IMR-90 (cell line): ENCODE results near the gene PTPRN2. TPM values are rescaled to one million over a fixed set of nuclear protein-coding genes. Genes with fewer than 3 reads are reported as not detected.

Experiments used
- ATAC-seq: fragments of 200-7000 bp; cut with Tn5 transposase; 2 replicates; pipeline ENCODE4 v1.9.1; 2020; ENCODE audit warnings: low read depth, mild to moderate bottlenecking, moderate library complexity
- BruUV-seq: library from RNA; stranded (reverse); fragments of 400-500 nt; replicated peaks from 2 replicates; lab custom pipeline; 2021; lab: Mats Ljungman, UMichigan
- CTCF ChIA-PET: fragments of 300-600 bp; formaldehyde crosslinking; extraction: SDS; loops from one replicate; lab custom pipeline; 2021; ENCODE audit warnings: antibody characterized with exemption; lab: Yijun Ruan, JAX
- POLR2A ChIA-PET: fragments of 300-600 bp; sonication (Branson Sonifier 250); formaldehyde crosslinking; loops from one replicate; lab custom pipeline; 2022; ENCODE audit warnings: antibody characterized with exemption; ENCODE audit not compliant: unreplicated experiment; lab: Charles Lee
- DNase-seq: peaks from one replicate; pipeline ENCODE4 v3.0.0; 2013
- H2AFZ ChIP-seq: replicated peaks from 2 replicates; pipeline ENCODE3; 2013; ENCODE audit warnings: low read length, mild to moderate bottlenecking; ENCODE audit not compliant: poor library complexity
- H2AK5ac ChIP-seq: 2 replicates; pipeline ENCODE4 v1.6.1; 2013; ENCODE audit warnings: low read depth, low read length, inconsistent platforms
- H2AK9ac ChIP-seq: replicated peaks from 2 replicates; pipeline ENCODE3; 2013; ENCODE audit warnings: mild to moderate bottlenecking, low read depth, low read length, moderate library complexity; ENCODE audit not compliant: poor library complexity
- H2BK120ac ChIP-seq: 2 replicates; pipeline ENCODE4 v1.6.1; 2013; ENCODE audit warnings: low read depth, low read length, inconsistent platforms
- H2BK15ac ChIP-seq: 3 replicates; pipeline ENCODE4 v1.6.1; 2013; ENCODE audit warnings: low read depth, low read length, inconsistent platforms
- H2BK20ac ChIP-seq: 2 replicates; pipeline ENCODE4 v1.6.1; 2013; ENCODE audit warnings: low read depth, mild to moderate bottlenecking, inconsistent platforms, low read length, moderate library complexity
- H2BK5ac ChIP-seq: 2 replicates; pipeline ENCODE4 v1.6.1; 2013; ENCODE audit warnings: mild to moderate bottlenecking, low read depth, low read length, inconsistent platforms; ENCODE audit not compliant: poor library complexity, severe bottlenecking
- H3K14ac ChIP-seq: replicated peaks from 2 replicates; pipeline ENCODE4 v1.6.1; 2013; ENCODE audit warnings: low read depth, low read length, inconsistent platforms
- H3K18ac ChIP-seq: 2 replicates; pipeline ENCODE4 v1.6.1; 2013; ENCODE audit warnings: low read depth, low read length, control low read depth
- H3K23ac ChIP-seq: 2 replicates; pipeline ENCODE4 v1.6.1; 2013; ENCODE audit warnings: low read depth, low read length, inconsistent platforms
- H3K27ac ChIP-seq: 2 replicates; pipeline ENCODE4 v1.5.1; 2013; ENCODE audit warnings: mild to moderate bottlenecking, control low read depth, low read length; ENCODE audit not compliant: insufficient read depth
- H3K27me3 ChIP-seq: 2 replicates; pipeline ENCODE4 v1.6.1; 2013; ENCODE audit warnings: low read length; ENCODE audit not compliant: control insufficient read depth, insufficient read depth
- H3K36me3 ChIP-seq: 2 replicates; pipeline ENCODE4 v1.6.1; 2013; ENCODE audit warnings: low read length, mixed read lengths; ENCODE audit not compliant: control insufficient read depth, insufficient read depth
- H3K4ac ChIP-seq: 2 replicates; pipeline ENCODE4 v1.6.1; 2013; ENCODE audit warnings: low read depth, low read length, inconsistent platforms
- H3K4me1 ChIP-seq: 2 replicates; pipeline ENCODE4 v1.6.1; 2013; ENCODE audit warnings: low read length, mixed read lengths; ENCODE audit not compliant: control insufficient read depth, insufficient read depth
- H3K4me2 ChIP-seq: 2 replicates; pipeline ENCODE4 v1.6.1; 2013; ENCODE audit warnings: low read depth, mild to moderate bottlenecking, control low read depth, low read length, moderate library complexity
- H3K4me3 ChIP-seq: 2 replicates; pipeline ENCODE4 v1.5.1; 2013; ENCODE audit warnings: low read depth, mild to moderate bottlenecking, control low read depth, low read length, moderate library complexity; ENCODE audit not compliant: insufficient read depth
- H3K56ac ChIP-seq: 2 replicates; pipeline ENCODE4 v1.6.1; 2013; ENCODE audit warnings: low read length, inconsistent platforms; ENCODE audit not compliant: insufficient read depth; ENCODE audit errors: extremely low read depth
- H3K79me1 ChIP-seq, 2 experiments: 2 replicates each; pipeline ENCODE4 v1.6.1; 2013; ENCODE audit warnings: low read length in 2 of 2, inconsistent platforms in 1 of 2, low read depth in 1 of 2
- H3K9ac ChIP-seq: 2 replicates; pipeline ENCODE4 v1.6.1; 2013; ENCODE audit warnings: low read depth, low read length, control low read depth
- H3K9me1 ChIP-seq: 2 replicates; pipeline ENCODE4 v1.6.1; 2013; ENCODE audit warnings: low read length, inconsistent platforms; ENCODE audit not compliant: insufficient read depth
- H3K9me3 ChIP-seq: 2 replicates; pipeline ENCODE4 v1.6.1; 2013; ENCODE audit warnings: low read length; ENCODE audit not compliant: control insufficient read depth, insufficient read depth
- H4K20me1 ChIP-seq: 2 replicates; pipeline ENCODE4 v1.6.1; 2013; ENCODE audit warnings: low read length, inconsistent platforms; ENCODE audit not compliant: insufficient read depth
- H4K5ac ChIP-seq: 2 replicates; pipeline ENCODE4 v1.6.1; 2013; ENCODE audit warnings: mild to moderate bottlenecking, low read depth, low read length, control low read depth
- H4K8ac ChIP-seq, 2 experiments: 2 replicates each; pipeline ENCODE4 v1.6.1; 2013; ENCODE audit warnings: low read depth in 2 of 2, low read length in 2 of 2, control low read depth in 1 of 2, inconsistent platforms in 1 of 2
- H4K91ac ChIP-seq: 2 replicates; pipeline ENCODE4 v1.6.1; 2013; ENCODE audit warnings: low read depth, low read length, inconsistent platforms; ENCODE audit not compliant: insufficient read depth
- BHLHE40 ChIP-seq: fragments of 150-350 bp; IDR thresholded peaks from 2 replicates; pipeline ENCODE4 v1.6.1; 2016; ENCODE audit warnings: mild to moderate bottlenecking, low read depth, low read length
- CEBPB ChIP-seq: IDR thresholded peaks from 2 replicates; pipeline ENCODE4 v1.6.1; 2012; ENCODE audit warnings: low read depth, low read length, improper control_type of control experiment
- FOS ChIP-seq: fragments of 150-350 bp; IDR thresholded peaks from 2 replicates; pipeline ENCODE4 v1.6.1; 2016; ENCODE audit warnings: low read depth, low read length
- MAFK ChIP-seq: IDR thresholded peaks from 2 replicates; pipeline ENCODE4 v1.6.1; 2012; ENCODE audit warnings: low read depth, low read length, improper control_type of control experiment
- MAZ ChIP-seq: IDR thresholded peaks from 2 replicates; pipeline ENCODE4 v1.6.1; 2012; ENCODE audit warnings: low read depth, mild to moderate bottlenecking, low read length, improper control_type of control experiment, moderate library complexity, borderline replicate concordance
- MXI1 ChIP-seq: IDR thresholded peaks from 2 replicates; pipeline ENCODE4 v1.6.1; 2012; ENCODE audit warnings: low read depth, mild to moderate bottlenecking, low read length, moderate library complexity, borderline replicate concordance
- RAD21 ChIP-seq: IDR thresholded peaks from 2 replicates; pipeline ENCODE4 v1.6.1; 2012; ENCODE audit warnings: low read length, improper control_type of control experiment
- RCOR1 ChIP-seq: IDR thresholded peaks from 2 replicates; pipeline ENCODE4 v1.6.1; 2012; ENCODE audit warnings: mild to moderate bottlenecking, low read length, improper control_type of control experiment; ENCODE audit not compliant: insufficient replicate concordance
- SMC3 ChIP-seq: fragments of 150-350 bp; IDR thresholded peaks from 2 replicates; pipeline ENCODE4 v1.6.1; 2016; ENCODE audit warnings: low read depth, mild to moderate bottlenecking, antibody characterized with exemption, low read length, moderate library complexity
- WGBS, 2 experiments: methylation state at CpG; one replicate each; pipeline versions ENCODE4 v1.1.5 to v1.1.7; 2013; ENCODE audit warnings: missing lambda C conversion rate in 2 of 2; ENCODE audit not compliant: insufficient read length in 1 of 2; ENCODE audit errors: extremely low coverage in 2 of 2; 5-methylcytosine and 5-hydroxymethylcytosine counted together
- dilution Hi-C: fragments of 300-500 bp; cut with HindIII; formaldehyde crosslinking; loops from one replicate; pipeline ENCODE4 v1.14.3; 2018; ENCODE audit warnings: low sequenced_read_pairs; ENCODE audit not compliant: unreplicated experiment
- in situ Hi-C: fragments of 300-500 bp; cut with MboI; formaldehyde crosslinking; loops from 3 replicates; pipeline ENCODE4 v1.14.3; 2019; ENCODE audit warnings: low sequenced_read_pairs, inconsistent platforms, mixed read lengths
- intact Hi-C: fragments of 100-400 bp; cut with micrococcal nuclease; formaldehyde crosslinking; loops from 2 replicates; pipeline ENCODE4 v1.10.0; 2022
- polyA plus RNA-seq, 3 experiments: library from polyadenylated mRNA; depleted of rRNA; stranded (reverse); fragments of >200 nt; gene quantifications; 2 replicates each; pipeline ENCODE4 v1.2.3, GENCODE V29; 2012; ENCODE audit warnings: low replicate concordance in 1 of 3
- total RNA-seq: library from RNA; depleted of rRNA; stranded (reverse); fragments of >200 nt; gene quantifications from 2 replicates; pipeline ENCODE4 v1.2.3, GENCODE V29; 2012
- TF ChIP-seq, protein P1 (sequence below): fragments of 150-350 bp; IDR thresholded peaks from 2 replicates; pipeline ENCODE4 v1.6.1; 2016; ENCODE audit warnings: low read depth, mild to moderate bottlenecking, low read length, moderate library complexity, borderline replicate concordance

Gene PTPRN2
- total and polyA plus RNA-seq, 2 of the 4 experiments (the other 2 are of a cell fraction): 0.03 TPM; not detected in 1

- no peak overlapping the region for H3K14ac ChIP-seq
- DNase-seq (no peak), ATAC-seq (no peak)
- no peak overlapping the region for H3K9ac ChIP-seq
- no peak overlapping the region for H3K4me3 ChIP-seq
- intact Hi-C loops: no loop called here
- BruUV-seq: no TSS peak
- TF ChIP-seq RCOR1 (no peak), FOS (no peak), MXI1 (no peak), RAD21 (no peak), CEBPB (no peak), BHLHE40 (no peak), MAFK (no peak), MAZ (no peak), SMC3 (no peak)
- TF ChIP-seq, protein P1, sequence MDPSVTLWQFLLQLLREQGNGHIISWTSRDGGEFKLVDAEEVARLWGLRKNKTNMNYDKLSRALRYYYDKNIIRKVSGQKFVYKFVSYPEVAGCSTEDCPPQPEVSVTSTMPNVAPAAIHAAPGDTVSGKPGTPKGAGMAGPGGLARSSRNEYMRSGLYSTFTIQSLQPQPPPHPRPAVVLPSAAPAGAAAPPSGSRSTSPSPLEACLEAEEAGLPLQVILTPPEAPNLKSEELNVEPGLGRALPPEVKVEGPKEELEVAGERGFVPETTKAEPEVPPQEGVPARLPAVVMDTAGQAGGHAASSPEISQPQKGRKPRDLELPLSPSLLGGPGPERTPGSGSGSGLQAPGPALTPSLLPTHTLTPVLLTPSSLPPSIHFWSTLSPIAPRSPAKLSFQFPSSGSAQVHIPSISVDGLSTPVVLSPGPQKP: no peak
- no peak overlapping the region for H3K4me2 ChIP-seq
- no peak overlapping the region for H2BK20ac ChIP-seq
- H2AK9ac ChIP-seq: no peak overlapping the region
- no peak overlapping the region for H2BK15ac ChIP-seq
- dilution Hi-C loops: no loop called here
- no peak overlapping the region for H2AFZ ChIP-seq
- no peaks in the 10 kb centered on the region for H3K36me3 ChIP-seq
- no peak overlapping the region for H4K5ac ChIP-seq
- H3K4ac ChIP-seq: no peak overlapping the region
- no peak overlapping the region for H2BK5ac ChIP-seq
- no peak overlapping the region for H4K8ac ChIP-seq
- CTCF ChIA-PET: no interaction called here
- no peaks in the 10 kb centered on the region for H4K20me1 ChIP-seq
- no peak overlapping the region for H3K27ac ChIP-seq
- no peak overlapping the region for H4K91ac ChIP-seq
- H3K9me3 ChIP-seq: peaks cover 49% of the 10 kb centered on the region
- no peak overlapping the region for H2BK120ac ChIP-seq
- H3K27me3 ChIP-seq: no peaks in the 10 kb centered on the region
- WGBS, 2 experiments: 80% methylated on average over 1 of the region's 14 CpGs; no CpG with 5 or more reads in 1 of the 2 experiments
- no peak overlapping the region for H2AK5ac ChIP-seq
- no peak overlapping the region for H3K56ac ChIP-seq
- H3K18ac ChIP-seq: no peak overlapping the region
- in situ Hi-C loops: no loop called here
- no peaks in the 10 kb centered on the region for H3K4me1 ChIP-seq
- POLR2A ChIA-PET: no interaction called here
- H3K9me1 ChIP-seq: no peaks in the 10 kb centered on the region
- no peaks in the 10 kb centered on the region for H3K79me1 ChIP-seq
- H3K23ac ChIP-seq: no peak overlapping the region
Measured at GRCh38 chr7:157763279-157764000, 824.2 kb downstream of the PTPRN2 start.
